Measurements from ENCODE around the gene MS4A14. TPM values are rescaled to one million over a fixed set of nuclear protein-coding genes. Genes with fewer than 3 reads are reported as not detected.

The MS4A14 gene, protein sequence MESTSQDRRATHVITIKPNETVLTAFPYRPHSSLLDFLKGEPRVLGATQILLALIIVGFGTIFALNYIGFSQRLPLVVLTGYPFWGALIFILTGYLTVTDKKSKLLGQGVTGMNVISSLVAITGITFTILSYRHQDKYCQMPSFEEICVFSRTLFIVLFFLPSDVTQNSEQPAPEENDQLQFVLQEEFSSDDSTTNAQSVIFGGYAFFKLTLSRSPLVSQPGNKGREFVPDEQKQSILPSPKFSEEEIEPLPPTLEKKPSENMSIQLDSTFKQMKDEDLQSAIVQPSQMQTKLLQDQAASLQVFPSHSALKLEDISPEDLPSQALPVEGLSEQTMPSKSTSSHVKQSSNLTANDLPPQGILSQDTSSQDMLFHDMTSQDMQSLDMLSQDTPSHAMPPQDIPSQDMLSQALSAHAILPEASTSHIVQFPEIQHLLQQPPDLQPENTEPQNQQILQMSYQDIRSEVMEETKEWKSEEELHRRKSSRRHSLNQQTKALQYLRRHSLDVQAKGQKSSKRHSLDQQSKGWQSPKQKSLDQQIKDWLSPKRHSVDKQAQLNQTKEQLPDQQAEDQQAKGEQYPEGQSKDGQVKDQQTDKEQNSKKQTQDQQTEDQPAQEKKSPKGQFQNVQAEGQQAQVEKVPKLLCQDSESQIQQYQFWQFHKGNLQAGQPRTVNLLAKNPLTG
- not detected for polyA plus RNA-seq (2012; ENCODE audit: insufficient read depth, insufficient read length, low read depth)

DNA sequence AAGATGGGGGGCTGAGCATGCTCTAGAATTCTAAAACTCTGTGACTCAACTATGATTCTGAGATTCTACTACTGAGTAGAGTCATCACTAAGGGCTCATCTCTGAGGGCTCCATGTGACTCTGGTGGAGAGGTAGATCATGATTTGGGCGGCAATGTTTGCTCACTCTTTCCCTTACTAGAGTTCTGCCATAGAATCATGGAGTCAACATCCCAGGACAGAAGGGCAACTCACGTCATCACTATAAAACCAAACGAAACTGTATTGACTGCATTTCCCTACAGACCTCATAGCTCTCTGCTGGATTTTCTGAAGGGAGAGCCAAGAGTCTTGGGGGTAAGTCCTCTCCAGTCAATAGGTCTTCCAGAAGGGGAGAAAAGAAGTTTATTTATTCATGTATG lies at the start of gene MS4A14:
Gene MS4A14 (plus strand): TSS at position 78 of the 400 bp plus-strand sequence. CDS start 120 bp downstream, at position 198.
- TF ChIP-seq, protein P1, sequence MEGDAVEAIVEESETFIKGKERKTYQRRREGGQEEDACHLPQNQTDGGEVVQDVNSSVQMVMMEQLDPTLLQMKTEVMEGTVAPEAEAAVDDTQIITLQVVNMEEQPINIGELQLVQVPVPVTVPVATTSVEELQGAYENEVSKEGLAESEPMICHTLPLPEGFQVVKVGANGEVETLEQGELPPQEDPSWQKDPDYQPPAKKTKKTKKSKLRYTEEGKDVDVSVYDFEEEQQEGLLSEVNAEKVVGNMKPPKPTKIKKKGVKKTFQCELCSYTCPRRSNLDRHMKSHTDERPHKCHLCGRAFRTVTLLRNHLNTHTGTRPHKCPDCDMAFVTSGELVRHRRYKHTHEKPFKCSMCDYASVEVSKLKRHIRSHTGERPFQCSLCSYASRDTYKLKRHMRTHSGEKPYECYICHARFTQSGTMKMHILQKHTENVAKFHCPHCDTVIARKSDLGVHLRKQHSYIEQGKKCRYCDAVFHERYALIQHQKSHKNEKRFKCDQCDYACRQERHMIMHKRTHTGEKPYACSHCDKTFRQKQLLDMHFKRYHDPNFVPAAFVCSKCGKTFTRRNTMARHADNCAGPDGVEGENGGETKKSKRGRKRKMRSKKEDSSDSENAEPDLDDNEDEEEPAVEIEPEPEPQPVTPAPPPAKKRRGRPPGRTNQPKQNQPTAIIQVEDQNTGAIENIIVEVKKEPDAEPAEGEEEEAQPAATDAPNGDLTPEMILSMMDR (IDR thresholded peaks at IDR 0.05; ENCODE audit: low read depth, low read length), result no peak
- H3K36me3 ChIP-seq, result no peaks in the 10 kb centered on the region
- H3K4me1 ChIP-seq, result no peaks in the 10 kb centered on the region
- H3K9me3 ChIP-seq, result no peaks in the 10 kb centered on the region
- no peak for DNase-seq
- H3K4me3 ChIP-seq (ENCODE audit: low read depth, low read length), result no peak within 1 kb of the TSS
- H3K27me3 ChIP-seq, result no peaks in the 10 kb centered on the region

DNA sequence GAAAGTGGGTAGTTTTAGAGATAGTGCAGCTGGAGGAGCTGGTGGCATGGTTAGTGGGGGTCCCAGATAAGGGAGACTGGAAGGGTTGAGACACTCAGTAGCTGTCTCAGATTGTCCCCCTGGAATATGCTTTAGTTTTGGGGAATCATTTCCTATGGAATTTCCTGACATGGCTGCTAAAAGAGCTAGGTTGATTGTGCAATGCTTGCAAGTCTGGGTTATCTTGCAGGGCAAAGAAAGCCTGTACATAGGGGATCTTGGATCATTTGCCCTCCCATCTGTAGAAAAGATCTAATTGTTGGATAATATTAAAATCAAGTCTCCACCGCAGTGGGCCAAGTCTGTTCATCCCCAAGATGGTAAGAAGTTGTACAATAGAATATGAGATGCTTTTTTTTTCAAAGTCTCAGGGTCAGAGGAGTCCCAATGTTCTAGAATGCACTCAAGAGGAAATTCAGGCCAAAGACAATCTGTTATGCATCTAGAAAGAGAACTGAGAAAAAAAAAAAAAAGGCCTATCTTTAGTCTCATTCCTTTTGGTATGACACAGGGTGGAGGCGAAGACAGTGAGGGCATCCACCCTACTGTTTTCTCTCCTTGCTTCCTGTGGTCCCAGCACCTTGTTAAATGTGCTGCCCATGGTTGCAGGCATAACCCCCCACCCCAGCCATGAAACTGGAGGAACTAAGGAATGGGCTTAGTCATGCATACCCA lies 49.0 kb upstream of the MS4A14 start:
- Histone ChIP-seq H3K27me3 (no peaks in the 10 kb centered on the region), H3K4me1 (no peaks in the 10 kb centered on the region), H3K4me3 (ENCODE audit: low read depth, low read length) (no peak overlapping the region), H3K9me3 (no peaks in the 10 kb centered on the region), H3K36me3 (no peaks in the 10 kb centered on the region)
- DNase-seq, result no peak
- TF ChIP-seq, protein P1 (IDR thresholded peaks at IDR 0.05; ENCODE audit: low read depth, low read length), result no peak

DNA sequence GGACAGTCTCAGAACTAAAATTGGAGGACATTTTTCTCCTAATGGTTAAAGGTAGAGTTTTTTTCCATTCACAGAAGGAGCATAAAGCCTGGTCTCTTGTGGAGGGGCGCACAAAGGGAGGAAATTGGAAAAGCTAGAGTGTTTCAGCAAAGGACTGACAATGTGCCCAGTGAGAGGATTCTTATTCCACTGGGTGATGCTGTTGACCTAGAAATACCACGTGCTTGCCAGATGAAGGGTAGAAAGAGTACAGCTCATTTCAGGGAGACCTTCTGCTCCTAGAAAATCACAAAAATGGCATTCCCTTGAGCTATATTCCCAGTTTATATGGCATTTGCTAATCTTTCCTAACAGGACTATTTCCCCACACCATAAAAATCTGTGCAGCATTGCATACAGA lies 48.1 kb upstream of the MS4A14 start:
- Histone ChIP-seq H3K36me3 (no peaks in the 10 kb centered on the region), H3K9me3 (no peaks in the 10 kb centered on the region), H3K27me3 (no peaks in the 10 kb centered on the region), H3K4me3 (ENCODE audit: low read depth, low read length) (no peak overlapping the region), H3K4me1 (no peaks in the 10 kb centered on the region)
- TF ChIP-seq, protein P1 (IDR thresholded peaks at IDR 0.05; ENCODE audit: low read depth, low read length), result no peak
- no peak for DNase-seq

DNA sequence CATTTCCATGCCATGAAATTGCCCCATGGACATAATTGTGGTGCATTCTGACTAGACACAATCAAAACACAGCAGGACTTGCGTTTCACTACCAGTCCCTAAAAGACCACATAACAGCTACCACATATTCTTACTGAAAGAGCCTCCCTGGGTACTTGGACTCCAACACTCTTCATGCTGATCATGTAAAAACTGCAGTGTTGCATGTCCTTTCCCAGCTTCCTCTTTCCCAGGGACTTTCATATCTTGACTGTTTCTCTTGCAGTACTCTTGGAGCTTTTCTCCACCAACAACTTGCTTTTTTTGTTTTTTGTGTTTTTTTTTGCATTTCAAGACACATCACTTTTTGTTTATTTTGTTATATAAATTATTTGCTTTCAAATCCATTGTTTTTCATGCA lies 46.3 kb upstream of the MS4A14 start:
- Histone ChIP-seq H3K4me1 (no peaks in the 10 kb centered on the region), H3K4me3 (ENCODE audit: low read depth, low read length) (no peak overlapping the region), H3K9me3 (no peaks in the 10 kb centered on the region), H3K36me3 (no peaks in the 10 kb centered on the region), H3K27me3 (no peaks in the 10 kb centered on the region)
- no peak for DNase-seq
- TF ChIP-seq, protein P1 (IDR thresholded peaks at IDR 0.05; ENCODE audit: low read depth, low read length), result no peak

DNA sequence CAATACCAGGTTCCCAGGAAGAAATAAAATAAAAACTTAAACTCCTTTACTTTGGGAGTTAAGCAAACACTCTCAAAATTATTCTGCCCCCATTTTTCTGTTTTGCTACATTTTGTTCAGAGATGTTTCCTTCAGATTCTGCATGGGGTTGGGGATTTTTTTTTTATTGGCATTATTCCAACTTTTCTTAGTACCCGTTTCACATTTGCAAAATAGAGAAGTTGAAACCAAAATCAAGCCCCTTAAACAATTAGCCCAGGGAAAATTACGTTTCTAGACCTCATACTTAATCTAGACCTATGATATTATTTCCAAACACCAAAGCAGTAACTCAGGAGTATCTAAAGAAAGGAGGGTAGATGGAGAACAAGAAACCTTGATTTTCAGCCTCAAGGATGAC lies 38.5 kb upstream of the MS4A14 start:
- H3K4me3 ChIP-seq (ENCODE audit: low read depth, low read length), result no peak overlapping the region
- no peak for DNase-seq
- no peaks in the 10 kb centered on the region for H3K36me3 ChIP-seq
- H3K9me3 ChIP-seq, result no peaks in the 10 kb centered on the region
- TF ChIP-seq, protein P1 (IDR thresholded peaks at IDR 0.05; ENCODE audit: low read depth, low read length), result no peak
- no peaks in the 10 kb centered on the region for H3K4me1 ChIP-seq
- H3K27me3 ChIP-seq, result no peaks in the 10 kb centered on the region
